OCI-LY7 (cell line): ENCODE measurements around the gene PIK3CG.

Source experiments
- CTCF ChIP-seq: fragments of 200-600 bp; sonication (generic); conservative IDR thresholded peaks from 2 replicates; pipeline ENCODE4 v1.5.1; 2014; ENCODE audit warnings: mild to moderate bottlenecking, antibody characterized with exemption, low read length, moderate library complexity, mixed read lengths
- EZH2phosphoT487 ChIP-seq: fragments of 200-600 bp; sonication (generic); IDR thresholded peaks from 2 replicates; pipeline ENCODE4 v1.6.1; 2018; ENCODE audit warnings: low read depth, borderline replicate concordance, mild to moderate bottlenecking, mixed run types, antibody characterized with exemption, low read length, moderate library complexity, mixed read lengths

GRCh38 chr7:106841896-106842390 is 23.1 kb upstream of the PIK3CG start:
- TF ChIP-seq CTCF (no peak), EZH2phosphoT487 (no peak)
